GM13976 (cell line): ENCODE results near the gene ACER2.
A peak's percentile ranks its signal among the peaks of the same experiment; 100 is the strongest.
"Not testable (repeated sequence)": the region's sequence is repeated elsewhere in the genome, so short reads cannot be mapped to it uniquely, and the experiment has no call there.

ENCODE experiments used
- DNase-seq: peaks from one replicate; pipeline ENCODE4 v3.0.0; 2012; ENCODE audit warnings: low spot score
- in situ Hi-C: fragments of 300-500 bp; cut with MboI; formaldehyde crosslinking; loops from one replicate; pipeline ENCODE4 v1.12.0; 2022; ENCODE audit warnings: low sequenced_read_pairs, mixed read lengths, inconsistent platforms; ENCODE audit not compliant: unreplicated experiment
- TF ChIP-seq, protein P1 (sequence below): IDR thresholded peaks from 2 replicates; pipeline ENCODE4 v1.5.1; 2012; ENCODE audit warnings: borderline replicate concordance, mild to moderate bottlenecking; ENCODE audit not compliant: insufficient read depth; ENCODE audit errors: extremely low read depth, missing control alignments, control extremely low read depth

The ACER2 gene

DNA sequence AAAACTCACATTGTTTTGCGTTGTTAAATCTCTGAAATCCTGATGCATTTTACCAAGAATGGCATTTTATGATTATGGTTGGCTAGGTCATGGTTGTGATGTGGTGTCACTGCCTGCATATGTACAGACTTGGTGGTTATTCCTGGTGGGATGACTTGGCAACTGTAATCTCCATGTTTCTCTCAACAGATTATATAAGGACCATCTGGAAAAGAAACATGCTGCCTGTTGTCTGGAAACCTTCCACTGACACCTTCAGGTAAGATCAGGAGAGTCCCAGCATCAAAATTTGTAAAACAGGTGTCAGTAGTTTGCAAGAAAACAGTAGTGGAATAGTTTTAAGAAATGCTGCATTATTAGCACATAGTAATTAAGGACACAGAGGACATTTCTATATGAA is 3.0 kb upstream of the ACER2 start:
- TF ChIP-seq, protein P1, sequence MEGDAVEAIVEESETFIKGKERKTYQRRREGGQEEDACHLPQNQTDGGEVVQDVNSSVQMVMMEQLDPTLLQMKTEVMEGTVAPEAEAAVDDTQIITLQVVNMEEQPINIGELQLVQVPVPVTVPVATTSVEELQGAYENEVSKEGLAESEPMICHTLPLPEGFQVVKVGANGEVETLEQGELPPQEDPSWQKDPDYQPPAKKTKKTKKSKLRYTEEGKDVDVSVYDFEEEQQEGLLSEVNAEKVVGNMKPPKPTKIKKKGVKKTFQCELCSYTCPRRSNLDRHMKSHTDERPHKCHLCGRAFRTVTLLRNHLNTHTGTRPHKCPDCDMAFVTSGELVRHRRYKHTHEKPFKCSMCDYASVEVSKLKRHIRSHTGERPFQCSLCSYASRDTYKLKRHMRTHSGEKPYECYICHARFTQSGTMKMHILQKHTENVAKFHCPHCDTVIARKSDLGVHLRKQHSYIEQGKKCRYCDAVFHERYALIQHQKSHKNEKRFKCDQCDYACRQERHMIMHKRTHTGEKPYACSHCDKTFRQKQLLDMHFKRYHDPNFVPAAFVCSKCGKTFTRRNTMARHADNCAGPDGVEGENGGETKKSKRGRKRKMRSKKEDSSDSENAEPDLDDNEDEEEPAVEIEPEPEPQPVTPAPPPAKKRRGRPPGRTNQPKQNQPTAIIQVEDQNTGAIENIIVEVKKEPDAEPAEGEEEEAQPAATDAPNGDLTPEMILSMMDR, result no peak
- in situ Hi-C loops, result no loop called here
- DNase-seq, result no peak

DNA sequence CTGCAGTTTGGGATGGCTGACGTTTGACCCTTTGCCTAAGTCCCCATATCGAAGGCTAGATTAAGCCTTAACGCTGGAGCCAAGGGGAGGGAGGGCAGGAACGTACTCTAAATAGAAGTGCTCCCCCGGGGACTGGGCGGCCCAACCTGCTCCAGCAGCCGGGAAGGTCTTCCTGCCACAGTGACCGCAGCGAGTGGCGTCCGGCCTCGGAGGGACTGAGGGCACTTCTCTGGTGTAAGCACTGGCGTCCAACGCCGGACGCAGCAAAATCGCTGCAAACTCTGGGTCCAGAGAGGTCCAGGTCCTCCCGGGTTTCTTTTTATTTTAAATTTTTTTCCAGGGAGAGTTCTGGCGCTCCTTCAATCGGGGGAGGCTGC is 505 bp upstream of the ACER2 start:
- TF ChIP-seq, protein P1, result no peak
- peak; percentile 41 for DNase-seq
- in situ Hi-C loops, result no loop called here

DNA sequence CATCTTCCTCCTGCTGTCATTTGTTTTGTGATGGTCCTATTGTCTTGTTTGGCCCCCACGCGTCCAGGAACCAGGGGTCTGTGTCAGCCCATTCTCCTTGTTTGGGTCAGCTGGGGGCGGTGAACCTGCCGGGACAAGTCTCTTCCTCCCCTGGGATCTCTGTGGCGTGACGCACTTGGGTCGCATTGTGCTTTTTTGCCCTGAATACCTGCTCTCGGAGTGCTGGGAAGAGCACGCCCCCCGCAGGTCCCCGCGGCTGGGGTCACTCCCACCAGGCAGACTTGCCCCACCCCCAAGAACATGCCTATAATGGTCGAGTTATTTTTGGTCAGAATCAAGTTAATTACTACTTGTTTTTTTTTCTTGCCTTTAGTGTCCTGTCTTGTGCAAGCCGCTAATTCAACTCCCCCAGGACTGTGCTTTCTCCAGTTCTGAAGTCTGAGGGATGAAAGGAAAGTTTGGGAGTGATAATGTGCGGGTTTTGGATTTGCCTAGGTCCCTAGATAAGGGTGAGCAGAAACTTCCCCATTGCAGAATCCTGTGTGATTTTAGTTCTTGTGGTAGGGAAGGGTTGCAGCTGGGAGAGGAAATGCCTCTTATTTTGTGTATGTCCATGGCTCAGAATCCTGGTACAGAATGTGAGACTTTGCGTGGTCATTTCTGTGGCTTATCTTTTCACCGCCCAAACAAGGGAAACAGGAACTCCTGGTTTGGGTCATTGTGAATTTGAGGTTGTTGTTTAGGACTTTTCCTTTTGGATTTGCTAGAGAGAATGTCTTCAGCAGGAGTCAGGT is 789 bp downstream of the ACER2 start:
- in situ Hi-C loops, result no loop called here
- TF ChIP-seq, protein P1, result peak; percentile 30
- DNase-seq, result peak; percentile 39

DNA sequence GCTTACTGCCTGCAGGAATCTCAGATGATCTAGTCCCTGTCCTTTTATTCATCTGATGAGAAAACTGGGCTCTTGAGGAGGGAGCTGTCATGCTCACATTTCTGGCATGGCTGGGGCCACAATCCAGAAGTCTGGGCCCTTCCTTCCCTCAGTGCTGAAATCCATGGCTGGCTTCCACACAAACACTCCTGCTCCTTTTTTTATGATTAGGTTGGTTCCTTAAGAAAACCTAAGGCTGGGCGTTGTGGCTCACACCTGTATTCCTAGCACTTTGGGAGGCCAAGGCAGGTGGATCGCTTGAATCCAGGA is 1.3 kb downstream of the ACER2 start:
- in situ Hi-C loops, result no loop called here
- no peak for DNase-seq

DNA sequence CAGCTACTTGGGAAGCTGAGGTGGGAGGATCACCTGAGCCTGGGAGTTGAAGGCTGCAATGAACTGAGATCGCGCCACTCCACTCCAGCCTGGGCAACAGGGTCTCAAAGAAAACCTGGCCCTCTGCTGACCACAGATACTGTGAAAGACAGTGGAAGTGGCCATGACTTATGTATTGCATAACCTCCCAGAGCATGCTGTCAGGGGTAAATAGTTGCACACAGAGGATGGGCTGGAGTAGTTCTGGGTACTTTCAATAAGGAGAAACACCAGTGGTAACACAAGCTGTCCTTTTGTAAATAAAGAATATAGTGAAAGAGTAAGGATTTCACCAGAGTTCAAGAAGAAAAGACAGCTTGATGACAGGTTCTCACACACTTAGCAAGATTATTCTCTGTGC is 1.8 kb downstream of the ACER2 start:
- TF ChIP-seq, protein P1, result no peak
- no peak for DNase-seq

More for the DNA sequence above, 1.3 kb downstream of the ACER2 start:
- TF ChIP-seq, protein P1, result no peak

DNA sequence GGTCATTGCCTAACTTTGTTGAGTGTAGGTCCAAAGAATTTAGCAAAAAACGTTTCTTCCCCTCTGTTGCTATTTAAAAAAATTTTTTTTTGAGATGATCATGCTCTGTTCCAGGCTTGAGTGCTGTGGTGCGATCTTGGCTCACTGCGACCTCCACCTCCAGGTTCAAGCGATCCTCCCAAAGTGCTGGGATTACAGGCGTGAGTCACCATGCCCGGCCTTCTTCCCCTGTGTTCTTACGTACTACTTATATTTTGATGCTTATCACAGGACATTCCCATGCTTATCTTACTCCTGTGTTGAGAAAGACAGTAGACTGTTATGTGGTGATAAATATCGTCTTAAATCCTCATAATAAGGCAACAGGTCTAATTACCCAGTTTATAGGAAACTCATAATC is 2.5 kb downstream of the ACER2 start:
- TF ChIP-seq, protein P1, result no peak
- DNase-seq, result no peak
- in situ Hi-C loops, result no loop called here

More for the DNA sequence above, 1.8 kb downstream of the ACER2 start:
- in situ Hi-C loops, result no loop called here

DNA sequence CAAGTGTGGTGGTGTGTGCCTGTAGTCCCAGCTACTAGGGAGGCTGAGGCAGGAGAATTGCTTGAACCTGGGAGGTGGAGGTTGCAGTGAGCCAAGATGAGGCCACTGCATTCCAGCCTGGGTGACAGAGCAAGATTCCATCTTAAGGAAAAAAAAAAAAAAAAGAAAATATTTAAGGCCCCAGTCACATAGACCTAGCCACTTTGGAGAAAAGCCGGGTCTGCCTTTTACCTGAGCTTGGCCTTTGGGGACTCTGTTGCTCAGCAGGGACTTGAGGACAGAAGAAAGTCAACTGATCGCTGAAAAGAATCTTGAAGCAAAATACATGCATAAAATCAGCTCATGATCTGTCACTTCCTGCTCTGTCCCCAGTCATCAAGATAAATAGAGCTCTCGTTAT is 4.6 kb downstream of the ACER2 start:
- DNase-seq, in situ Hi-C loops: not testable (repeated sequence)
